GM18909 (cell line): ENCODE data around the gene KMT5B.

ENCODE experiments used
- ATAC-seq: cut with Tn5 transposase; IDR thresholded peaks from one replicate; pipeline ENCODE4 v1.9.1; 2021; ENCODE audit warnings: mild to moderate bottlenecking; ENCODE audit not compliant: unreplicated experiment, poor library complexity

Gene KMT5B

GRCh38 chr11:68216171-68216938, 3.3 kb upstream of the KMT5B start:
- no peak for ATAC-seq

- ATAC-seq: no peak
These were observed 2.6 kb upstream of the KMT5B start for GRCh38 chr11:68215524-68216170.

GRCh38 chr11:68215087-68215445, 2.0 kb upstream of the KMT5B start:
- no peak for ATAC-seq

- no peak for ATAC-seq
These were observed 1.3 kb upstream of the KMT5B start for GRCh38 chr11:68214173-68215086.

- peak; percentile 57 for ATAC-seq
These were observed 568 bp upstream of the KMT5B start for GRCh38 chr11:68213555-68214172.

- peak; percentile 55 for ATAC-seq
These were observed 518 bp downstream of the KMT5B start for GRCh38 chr11:68212421-68213134.

GRCh38 chr11:68211546-68211945, 1.6 kb downstream of the KMT5B start:
- ATAC-seq: no peak

- ATAC-seq: no peak
These were observed 6.9 kb downstream of the KMT5B start for GRCh38 chr11:68206211-68206610.

GRCh38 chr11:68204402-68204801, 8.7 kb downstream of the KMT5B start:
- no peak for ATAC-seq

GRCh38 chr11:68202165-68202564, 10.9 kb downstream of the KMT5B start:
- no peak for ATAC-seq

- ATAC-seq: no peak
These were observed 11.6 kb downstream of the KMT5B start for GRCh38 chr11:68201492-68201891.

GRCh38 chr11:68200639-68201038, 12.5 kb downstream of the KMT5B start:
- ATAC-seq: no peak

- ATAC-seq: no peak
These were observed 13.7 kb downstream of the KMT5B start for GRCh38 chr11:68199295-68199987.

GRCh38 chr11:68196219-68196618, 16.9 kb downstream of the KMT5B start:
- ATAC-seq: no peak

GRCh38 chr11:68194675-68195294, 18.3 kb downstream of the KMT5B start:
- ATAC-seq: no peak

GRCh38 chr11:68193018-68193417, 20.1 kb downstream of the KMT5B start:
- no peak for ATAC-seq

GRCh38 chr11:68191661-68192579, 21.2 kb downstream of the KMT5B start:
- no peak for ATAC-seq

- no peak for ATAC-seq
These were observed 23.2 kb downstream of the KMT5B start for GRCh38 chr11:68189888-68190287.
